ENCODE measurements around the gene ZBTB8OS. TPM values are rescaled to one million over a fixed set of nuclear protein-coding genes. Genes with fewer than 3 reads are reported as not detected.
"Not testable (repeated sequence)": the region's sequence is repeated elsewhere in the genome, so short reads cannot be mapped to it uniquely, and the experiment has no call there.

ZBTB8OS gene
- total RNA-seq, 1 donor from 2014 or later = 64.5 TPM

GRCh38 chr1:32650752-32651460 is 556 bp upstream of the ZBTB8OS start, which contains the start of gene RBBP4:
TSS of gene RBBP4 (plus strand) at chr1:32651208. CDS start at chr1:32651307, 99 bp downstream.
- intact Hi-C loops (cut with micrococcal nuclease) = loop anchor here (1.0 to 10.0 kb wide), 18 partner anchors 24 to 1354 kb away; partner anchors contain the start of genes AK2, AZIN2, BSDC1 and CCDC28B

- intact Hi-C loops (cut with micrococcal nuclease) = no loop called here
Measured at GRCh38 chr1:32647308-32648134, 2.8 kb downstream of the ZBTB8OS start.

- intact Hi-C loops (cut with micrococcal nuclease) = no loop called here
Measured at GRCh38 chr1:32644426-32644825, 5.9 kb downstream of the ZBTB8OS start.

GRCh38 chr1:32642292-32642827 is 8.0 kb downstream of the ZBTB8OS start:
- intact Hi-C loops (cut with micrococcal nuclease) = not testable (repeated sequence)

GRCh38 chr1:32639489-32640075 is 10.8 kb downstream of the ZBTB8OS start:
- intact Hi-C loops (cut with micrococcal nuclease) = no loop called here

GRCh38 chr1:32636914-32637645 is 13.3 kb downstream of the ZBTB8OS start:
- intact Hi-C loops (cut with micrococcal nuclease) = no loop called here

GRCh38 chr1:32635508-32636277 is 14.7 kb downstream of the ZBTB8OS start:
- intact Hi-C loops (cut with micrococcal nuclease) = no loop called here

- intact Hi-C loops (cut with micrococcal nuclease) = no loop called here
Measured at GRCh38 chr1:32632829-32633228, 17.5 kb downstream of the ZBTB8OS start.

- intact Hi-C loops (cut with micrococcal nuclease) = not testable (repeated sequence)
Measured at GRCh38 chr1:32630173-32630572, 20.2 kb downstream of the ZBTB8OS start.

- intact Hi-C loops (cut with micrococcal nuclease) = loop anchor here (1.0 kb wide), 1 partner anchor 23 kb away; the partner anchor contains the start of gene ZBTB8OS
Measured at GRCh38 chr1:32627596-32628162, 22.7 kb downstream of the ZBTB8OS start.

GRCh38 chr1:32626176-32626575 is 24.2 kb downstream of the ZBTB8OS start:
- intact Hi-C loops (cut with micrococcal nuclease) = no loop called here

- intact Hi-C loops (cut with micrococcal nuclease) = no loop called here
Measured at GRCh38 chr1:32623775-32624174, 26.6 kb downstream of the ZBTB8OS start.

- intact Hi-C loops (cut with micrococcal nuclease) = no loop called here
Measured at GRCh38 chr1:32622806-32623681, 27.3 kb downstream of the ZBTB8OS start.

- intact Hi-C loops (cut with micrococcal nuclease) = no loop called here
Measured at GRCh38 chr1:32622205-32622604, 28.1 kb downstream of the ZBTB8OS start.

GRCh38 chr1:32619701-32620485 is 30.5 kb downstream of the ZBTB8OS start:
- intact Hi-C loops (cut with micrococcal nuclease) = no loop called here

GRCh38 chr1:32618673-32619221 is 31.6 kb downstream of the ZBTB8OS start:
- intact Hi-C loops (cut with micrococcal nuclease) = no loop called here

- intact Hi-C loops (cut with micrococcal nuclease) = loop anchor here (5.0 kb wide), 1 partner anchor 39 kb away; the partner anchor contains the start of genes RBBP4 and ZBTB8OS
Measured at GRCh38 chr1:32613472-32613871, 36.9 kb downstream of the ZBTB8OS start.
